Hepatocyte (in vitro differentiated cells): ENCODE measurements around the gene CLIP2. TPM values are rescaled to one million over a fixed set of nuclear protein-coding genes. Genes with fewer than 3 reads are reported as not detected.
"Not testable (repeated sequence)": the region's sequence is repeated elsewhere in the genome, so short reads cannot be mapped to it uniquely, and the experiment has no call there.

Source experiments
- DNase-seq: peaks from one replicate; pipeline ENCODE4 v3.0.0-alpha.2; 2016; ENCODE audit warnings: low spot score
- H2AFZ ChIP-seq: fragments of 200-600 bp; sonication (generic); 2 replicates; pipeline ENCODE4 v1.6.0; 2016; ENCODE audit warnings: antibody characterized with exemption, mild to moderate bottlenecking
- H3K27ac ChIP-seq: fragments of 200-600 bp; sonication (generic); 2 replicates; pipeline ENCODE4 v1.5.1; 2016; ENCODE audit warnings: mild to moderate bottlenecking
- H3K27me3 ChIP-seq: fragments of 200-600 bp; sonication (generic); 2 replicates; pipeline ENCODE4 v1.6.1; 2016
- H3K36me3 ChIP-seq: fragments of 200-600 bp; sonication (generic); replicated peaks from 2 replicates; pipeline ENCODE4 v1.5.1; 2016; ENCODE audit warnings: low read depth; ENCODE audit not compliant: insufficient read depth
- H3K4me1 ChIP-seq: fragments of 200-600 bp; sonication (generic); 2 replicates; pipeline ENCODE4 v1.5.1; 2016; ENCODE audit warnings: mild to moderate bottlenecking, moderate library complexity; ENCODE audit not compliant: insufficient read depth
- H3K4me2 ChIP-seq: fragments of 200-600 bp; sonication (generic); 2 replicates; pipeline ENCODE4 v1.6.0; 2016
- H3K4me3 ChIP-seq: fragments of 200-600 bp; sonication (generic); 2 replicates; pipeline ENCODE4 v1.5.1; 2016; ENCODE audit warnings: mild to moderate bottlenecking
- H3K79me2 ChIP-seq: fragments of 200-600 bp; sonication (generic); 2 replicates; pipeline ENCODE4 v1.6.0; 2017; ENCODE audit warnings: mild to moderate bottlenecking
- H3K9me2 ChIP-seq: fragments of 200-600 bp; sonication (generic); replicated peaks from 2 replicates; pipeline ENCODE4 v1.6.0; 2017; ENCODE audit warnings: mild to moderate bottlenecking; ENCODE audit not compliant: insufficient read depth
- H3K9me3 ChIP-seq: fragments of 200-600 bp; sonication (generic); 2 replicates; pipeline ENCODE4 v1.5.1; 2016; ENCODE audit warnings: low read depth, mild to moderate bottlenecking
- H4K20me1 ChIP-seq: fragments of 200-600 bp; sonication (generic); 2 replicates; pipeline ENCODE4 v1.6.0; 2016; ENCODE audit warnings: mild to moderate bottlenecking; ENCODE audit not compliant: insufficient read depth, poor library complexity, severe bottlenecking
- EZH2 ChIP-seq: fragments of 200-600 bp; sonication (generic); IDR thresholded peaks from 2 replicates; pipeline ENCODE4 v1.6.1; 2016; ENCODE audit warnings: antibody characterized with exemption, mild to moderate bottlenecking, borderline replicate concordance
- EZH2phosphoT487 ChIP-seq: fragments of 200-600 bp; sonication (generic); IDR thresholded peaks from one replicate; pipeline ENCODE4 v1.6.1; 2018; ENCODE audit warnings: antibody characterized with exemption, mild to moderate bottlenecking, low read depth, moderate library complexity; ENCODE audit not compliant: unreplicated experiment, severe bottlenecking
- WGBS: methylation state at CpG from one replicate; pipeline ENCODE4 v1.1.6; 2016; ENCODE audit warnings: low lambda C conversion rate; ENCODE audit errors: missing lambda C conversion rate; 5-methylcytosine and 5-hydroxymethylcytosine counted together
- polyA plus RNA-seq: library from polyadenylated mRNA; unstranded; fragments of >200 nt; fragmentation: Nextera tagmentation; extraction: Ambion mirVana; gene quantifications from 2 replicates; pipeline ENCODE4 v1.2.1, GENCODE V29; 2016
- total RNA-seq: library from RNA; depleted of rRNA; stranded (reverse); fragments of >200 nt; gene quantifications from 2 replicates; pipeline ENCODE4 v1.2.3, GENCODE V29; 2014
- TF ChIP-seq, protein P1 (sequence below): fragments of 200-600 bp; sonication (generic); IDR thresholded peaks from 2 replicates; pipeline ENCODE4 v1.5.1; 2016; ENCODE audit warnings: antibody characterized with exemption, mild to moderate bottlenecking; ENCODE audit not compliant: poor library complexity

The CLIP2 gene
- total and polyA plus RNA-seq, 2 experiments from 2014 or later = 17.9 to 28.5 TPM

DNA sequence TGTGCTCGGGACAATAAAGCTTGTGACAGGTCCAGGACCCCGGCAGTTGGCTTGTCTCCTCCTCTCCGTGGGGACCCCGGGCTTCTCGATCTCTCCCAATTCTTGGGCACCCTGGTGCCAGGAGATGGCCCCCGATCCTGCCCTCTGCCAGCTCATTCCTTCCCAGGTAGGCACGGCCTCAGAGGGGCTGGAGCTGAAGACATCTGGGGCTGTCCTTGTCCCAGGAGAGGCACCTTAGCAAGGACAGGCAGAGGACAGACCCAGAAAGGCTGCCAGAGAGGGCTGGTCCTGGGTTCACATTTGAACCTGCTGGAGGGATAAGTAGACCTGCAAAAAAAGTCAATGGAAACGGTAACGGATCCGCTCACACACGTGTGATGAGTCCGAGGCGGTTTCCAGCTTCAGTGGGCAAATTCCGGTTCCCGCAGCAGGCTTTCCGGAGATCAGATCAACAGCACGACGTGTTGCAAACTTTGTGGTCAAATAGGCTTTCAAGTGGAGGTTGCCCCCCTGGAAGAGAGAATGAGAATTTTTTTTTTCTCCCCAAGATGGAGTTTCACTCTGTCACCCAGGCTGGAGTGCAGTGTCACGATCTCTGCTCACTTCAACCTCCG lies 116.8 kb downstream of the CLIP2 start:
- no peaks in the 10 kb centered on the region for H3K9me3 ChIP-seq
- H3K27me3 ChIP-seq = no peaks in the 10 kb centered on the region
- no peaks in the 10 kb centered on the region for H3K79me2 ChIP-seq
- H3K4me3 ChIP-seq = no peak overlapping the region
- H3K27ac ChIP-seq = no peak overlapping the region
- H3K4me1 ChIP-seq = no peaks in the 10 kb centered on the region
- H3K4me2 ChIP-seq = no peak overlapping the region
- no peaks in the 10 kb centered on the region for H4K20me1 ChIP-seq
- H3K36me3 ChIP-seq = no peaks in the 10 kb centered on the region
- DNase-seq = no peak
- H2AFZ ChIP-seq = no peak overlapping the region
- 91% methylated on average over 20 of the region's 20 CpGs for WGBS
- H3K9me2 ChIP-seq = no peaks in the 10 kb centered on the region
- TF ChIP-seq EZH2phosphoT487 (no peak), EZH2 (no peak)
- TF ChIP-seq, protein P1, sequence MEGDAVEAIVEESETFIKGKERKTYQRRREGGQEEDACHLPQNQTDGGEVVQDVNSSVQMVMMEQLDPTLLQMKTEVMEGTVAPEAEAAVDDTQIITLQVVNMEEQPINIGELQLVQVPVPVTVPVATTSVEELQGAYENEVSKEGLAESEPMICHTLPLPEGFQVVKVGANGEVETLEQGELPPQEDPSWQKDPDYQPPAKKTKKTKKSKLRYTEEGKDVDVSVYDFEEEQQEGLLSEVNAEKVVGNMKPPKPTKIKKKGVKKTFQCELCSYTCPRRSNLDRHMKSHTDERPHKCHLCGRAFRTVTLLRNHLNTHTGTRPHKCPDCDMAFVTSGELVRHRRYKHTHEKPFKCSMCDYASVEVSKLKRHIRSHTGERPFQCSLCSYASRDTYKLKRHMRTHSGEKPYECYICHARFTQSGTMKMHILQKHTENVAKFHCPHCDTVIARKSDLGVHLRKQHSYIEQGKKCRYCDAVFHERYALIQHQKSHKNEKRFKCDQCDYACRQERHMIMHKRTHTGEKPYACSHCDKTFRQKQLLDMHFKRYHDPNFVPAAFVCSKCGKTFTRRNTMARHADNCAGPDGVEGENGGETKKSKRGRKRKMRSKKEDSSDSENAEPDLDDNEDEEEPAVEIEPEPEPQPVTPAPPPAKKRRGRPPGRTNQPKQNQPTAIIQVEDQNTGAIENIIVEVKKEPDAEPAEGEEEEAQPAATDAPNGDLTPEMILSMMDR = no peak

DNA sequence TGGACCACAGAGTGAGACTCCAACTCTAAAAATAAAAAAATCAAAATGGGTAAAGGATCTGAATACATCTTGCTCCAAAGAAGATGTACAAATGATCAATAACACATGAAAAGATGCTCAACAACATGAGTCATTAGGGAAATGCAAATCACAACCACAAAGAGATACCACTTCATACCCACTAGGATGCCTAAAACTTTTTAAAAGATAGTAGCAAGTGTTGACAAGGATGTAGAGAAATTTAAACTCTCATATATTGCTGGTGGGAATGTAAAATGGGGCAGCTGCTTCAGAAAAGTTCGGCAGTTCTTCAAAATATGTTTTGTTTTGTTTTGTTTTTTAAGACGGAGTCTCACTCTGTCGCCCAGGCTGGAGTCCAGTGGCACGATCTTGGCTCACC lies 118.8 kb downstream of the CLIP2 start:
- WGBS = 75% methylated on average over 4 of the region's 4 CpGs
- H3K27me3 ChIP-seq = no peaks in the 10 kb centered on the region

DNA sequence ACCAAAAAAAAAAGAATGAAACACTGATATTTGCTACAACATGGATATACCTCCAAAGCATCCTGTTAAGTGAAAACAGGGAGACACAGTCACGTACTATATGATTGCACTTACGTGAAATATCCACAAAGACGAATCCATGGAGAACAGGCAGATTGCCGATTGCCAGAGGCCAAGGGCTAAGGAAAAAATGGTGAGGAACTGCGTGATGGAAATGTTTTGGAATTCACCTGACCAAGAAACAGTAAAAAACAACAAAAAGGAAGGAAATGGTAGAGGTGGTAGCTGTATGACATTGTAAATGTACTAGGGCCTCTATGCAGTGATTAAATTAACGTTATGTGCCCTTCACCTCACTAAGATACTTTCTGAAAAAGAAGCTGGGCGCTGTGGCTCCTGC lies 120.4 kb downstream of the CLIP2 start:
- no peak for TF ChIP-seq EZH2
- TF ChIP-seq, protein P1 = no peak
- no peak for TF ChIP-seq EZH2phosphoT487
- Histone ChIP-seq H3K9me3 (no peaks in the 10 kb centered on the region), H3K4me3 (no peak overlapping the region), H3K36me3 (no peaks in the 10 kb centered on the region), H3K27me3 (no peaks in the 10 kb centered on the region), H3K9me2 (no peaks in the 10 kb centered on the region), H3K27ac (no peak overlapping the region), H3K79me2 (no peaks in the 10 kb centered on the region), H4K20me1 (no peaks in the 10 kb centered on the region), H3K4me2 (no peak overlapping the region), H3K4me1 (no peaks in the 10 kb centered on the region), H2AFZ (no peak overlapping the region)
- WGBS = 94% methylated on average over 7 of the region's 7 CpGs
- no peak for DNase-seq

More for the DNA sequence above, 118.8 kb downstream of the CLIP2 start:
- Histone ChIP-seq H3K4me1 (no peaks in the 10 kb centered on the region), H2AFZ (no peak overlapping the region), H3K9me3 (no peaks in the 10 kb centered on the region), H3K79me2 (no peaks in the 10 kb centered on the region), H3K36me3 (no peaks in the 10 kb centered on the region), H3K4me3 (no peak overlapping the region), H4K20me1 (no peaks in the 10 kb centered on the region), H3K4me2 (no peak overlapping the region), H3K9me2 (no peaks in the 10 kb centered on the region), H3K27ac (no peak overlapping the region)
- no peak for DNase-seq
- TF ChIP-seq EZH2 (no peak), EZH2phosphoT487 (no peak)
- TF ChIP-seq, protein P1 = no peak

DNA sequence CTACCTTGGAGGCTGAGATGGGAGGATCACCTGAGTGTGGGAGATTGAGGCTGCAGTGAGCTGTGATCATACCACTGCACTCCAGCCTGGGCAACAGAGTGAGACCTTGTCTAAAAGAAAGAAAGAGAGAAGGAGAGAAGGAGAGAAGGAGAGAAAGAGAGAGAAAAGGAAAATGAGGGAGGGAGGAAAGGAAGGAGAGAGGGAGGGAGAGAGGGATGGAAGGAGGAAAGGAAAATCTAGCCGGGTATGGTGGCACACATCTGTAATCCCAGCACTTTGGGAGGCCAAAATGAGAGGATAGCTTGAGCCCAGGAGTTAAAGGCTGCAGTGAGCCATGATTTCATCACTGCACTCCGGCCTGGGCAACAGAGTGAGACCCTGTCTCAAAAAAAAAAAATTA lies 121.6 kb downstream of the CLIP2 start:
- WGBS = 82% methylated on average over 2 of the region's 2 CpGs
- H3K79me2 ChIP-seq = no peaks in the 10 kb centered on the region
- no peaks in the 10 kb centered on the region for H3K9me2 ChIP-seq

DNA sequence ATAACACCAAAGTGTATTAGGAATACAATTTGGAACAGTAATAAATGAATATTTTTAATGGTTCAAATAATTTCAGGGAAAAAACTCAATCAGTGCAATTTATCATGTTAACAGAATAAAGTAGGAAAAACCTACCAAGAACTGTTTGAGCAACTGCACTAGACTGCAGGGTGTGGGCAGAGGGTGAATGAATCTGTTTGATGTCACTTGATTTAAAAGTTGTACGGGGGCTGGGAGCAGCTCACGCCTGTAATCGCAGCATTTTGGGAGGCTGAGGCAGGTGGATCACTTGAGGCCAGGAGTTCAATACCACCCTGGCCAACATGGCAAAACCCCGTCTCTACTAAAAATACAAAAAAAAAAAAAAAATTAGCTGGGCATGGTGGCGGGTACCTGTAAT lies 122.4 kb downstream of the CLIP2 start:
- 87% methylated on average over 5 of the region's 5 CpGs for WGBS
- H3K4me1 ChIP-seq, H3K9me3 ChIP-seq, H3K79me2 ChIP-seq, H3K27me3 ChIP-seq, DNase-seq, H2AFZ ChIP-seq, H3K4me3 ChIP-seq, H3K9me2 ChIP-seq, H4K20me1 ChIP-seq, H3K4me2 ChIP-seq, H3K36me3 ChIP-seq, H3K27ac ChIP-seq: not testable (repeated sequence)

More for the DNA sequence above, 121.6 kb downstream of the CLIP2 start:
- TF ChIP-seq EZH2phosphoT487 (no peak), EZH2 (no peak)
- TF ChIP-seq, protein P1 = no peak
- H3K27me3 ChIP-seq = no peaks in the 10 kb centered on the region
- no peaks in the 10 kb centered on the region for H3K4me1 ChIP-seq
- H3K4me3 ChIP-seq = no peak overlapping the region
- no peak overlapping the region for H3K27ac ChIP-seq
- no peaks in the 10 kb centered on the region for H3K36me3 ChIP-seq
- no peak for DNase-seq
- H4K20me1 ChIP-seq = no peaks in the 10 kb centered on the region
- no peak overlapping the region for H2AFZ ChIP-seq
- no peaks in the 10 kb centered on the region for H3K9me3 ChIP-seq
- no peak overlapping the region for H3K4me2 ChIP-seq
